Neural cell (in vitro differentiated cells): ENCODE data around the gene LCAT. TPM values are rescaled to one million over a fixed set of nuclear protein-coding genes. Genes with fewer than 3 reads are reported as not detected.

ENCODE experiments used
- H2AFZ ChIP-seq: fragments of 200-600, 300-800 bp; sonication (generic), shearing (Covaris generic); 2 replicates; pipeline ENCODE4 v1.6.0; 2014; ENCODE audit warnings: low read depth, mild to moderate bottlenecking, antibody characterized with exemption, low read length, moderate library complexity
- H3F3A ChIP-seq: fragments of 200-600 bp; shearing (Covaris generic); 2 replicates; pipeline ENCODE4 v1.6.1; 2016; ENCODE audit warnings: mild to moderate bottlenecking, moderate library complexity, mixed read lengths, antibody characterized with exemption, low read length; ENCODE audit not compliant: insufficient read depth, poor library complexity, severe bottlenecking
- H3K27ac ChIP-seq: fragments of 200-600, 300-800 bp; sonication (generic), shearing (Covaris generic); 2 replicates; pipeline ENCODE4 v1.5.1; 2014; ENCODE audit warnings: mild to moderate bottlenecking, low read length, moderate library complexity
- H3K27me3 ChIP-seq: fragments of 300-800, 200-600 bp; sonication (generic), shearing (Covaris generic); 2 replicates; pipeline ENCODE4 v1.6.0; 2014; ENCODE audit warnings: mild to moderate bottlenecking, low read depth, low read length, moderate library complexity; ENCODE audit not compliant: insufficient read depth
- H3K36me3 ChIP-seq: fragments of 300-800, 200-600 bp; sonication (generic), shearing (Covaris generic); 2 replicates; pipeline ENCODE4 v1.5.1; 2014; ENCODE audit warnings: mild to moderate bottlenecking, antibody characterized with exemption, low read length, moderate library complexity; ENCODE audit not compliant: insufficient read depth
- H3K4me2 ChIP-seq: fragments of 300-800, 200-600 bp; sonication (generic), shearing (Covaris generic); 2 replicates; pipeline ENCODE4 v1.6.0; 2014; ENCODE audit warnings: mild to moderate bottlenecking, low read length
- H3K4me3 ChIP-seq: fragments of 300-800, 200-600 bp; sonication (generic), shearing (Covaris generic); 2 replicates; pipeline ENCODE4 v1.5.1; 2014; ENCODE audit warnings: mild to moderate bottlenecking, low read length, moderate library complexity
- H3K79me2 ChIP-seq: fragments of 200-600 bp; shearing (Covaris generic); replicated peaks from 2 replicates; pipeline ENCODE4 v1.6.0; 2014; ENCODE audit warnings: mild to moderate bottlenecking, low read length, moderate library complexity; ENCODE audit not compliant: insufficient read depth
- H3K9ac ChIP-seq: fragments of 300-800, 200-600 bp; sonication (generic), shearing (Covaris generic); 2 replicates; pipeline ENCODE4 v1.6.1; 2016; ENCODE audit warnings: mild to moderate bottlenecking, low read length, mixed read lengths
- H3K9me2 ChIP-seq: fragments of 200-600 bp; shearing (Covaris generic); 2 replicates; pipeline ENCODE4 v1.6.1; 2016; ENCODE audit warnings: mild to moderate bottlenecking, low read length, mixed read lengths; ENCODE audit not compliant: insufficient read depth
- H3K9me3 ChIP-seq: fragments of 200-600, 300-800 bp; sonication (generic), shearing (Covaris generic); 2 replicates; pipeline ENCODE4 v1.6.1; 2016; ENCODE audit warnings: mild to moderate bottlenecking, mixed run types, low read length, moderate library complexity, mixed read lengths
- H4K20me1 ChIP-seq: fragments of 200-600 bp; shearing (Covaris generic); 2 replicates; pipeline ENCODE4 v1.6.1; 2016; ENCODE audit warnings: mild to moderate bottlenecking, mixed run types; ENCODE audit not compliant: insufficient read depth
- EP300 ChIP-seq: fragments of 450-650 bp; conservative IDR thresholded peaks from 2 replicates; pipeline ENCODE4 v1.6.1; 2014; ENCODE audit warnings: antibody characterized with exemption, mild to moderate bottlenecking, moderate library complexity; ENCODE audit not compliant: poor library complexity, severe bottlenecking
- EZH2 ChIP-seq: fragments of 200-600, 300-800 bp; shearing (Covaris generic), sonication (generic); IDR thresholded peaks from 2 replicates; pipeline ENCODE4 v1.6.1; 2014; ENCODE audit warnings: antibody characterized with exemption, low read length, borderline replicate concordance, mild to moderate bottlenecking; ENCODE audit not compliant: insufficient read depth, poor library complexity, severe bottlenecking
- MXI1 ChIP-seq: fragments of 450-650 bp; conservative IDR thresholded peaks from 2 replicates; pipeline ENCODE4 v1.6.1; 2014; ENCODE audit warnings: antibody characterized with exemption, mild to moderate bottlenecking; ENCODE audit not compliant: poor library complexity, severe bottlenecking
- POLR2AphosphoS5 ChIP-seq: IDR thresholded peaks from 2 replicates; pipeline ENCODE4 v1.6.1; 2012
- RAD21 ChIP-seq: fragments of 450-650 bp; conservative IDR thresholded peaks from 2 replicates; pipeline ENCODE4 v1.6.1; 2014; ENCODE audit warnings: antibody characterized with exemption, mild to moderate bottlenecking, moderate library complexity
- SMC3 ChIP-seq: fragments of 450-650 bp; conservative IDR thresholded peaks from 2 replicates; pipeline ENCODE4 v1.6.1; 2014; ENCODE audit warnings: antibody characterized with exemption, mild to moderate bottlenecking, moderate library complexity; ENCODE audit not compliant: poor library complexity
- TAF1 ChIP-seq: IDR thresholded peaks from 2 replicates; pipeline ENCODE4 v1.6.1; 2012; ENCODE audit warnings: low read depth
- polyA plus RNA-seq: library from polyadenylated mRNA; depleted of rRNA; stranded (reverse); fragments of >200 nt; gene quantifications from 2 replicates; pipeline ENCODE4 v1.2.3, GENCODE V29; 2014
- TF ChIP-seq, protein P1 (sequence below): IDR thresholded peaks from 2 replicates; pipeline ENCODE4 v1.6.1; 2012; ENCODE audit warnings: borderline replicate concordance
- TF ChIP-seq, protein P2 (sequence below): fragments of 450-650 bp; IDR thresholded peaks from 2 replicates; pipeline ENCODE4 v1.5.1; 2014; ENCODE audit warnings: antibody characterized with exemption, mild to moderate bottlenecking, moderate library complexity; ENCODE audit not compliant: poor library complexity, severe bottlenecking

LCAT gene
- polyA plus RNA-seq, 1 donor from 2014 or later: 0.32 TPM

DNA sequence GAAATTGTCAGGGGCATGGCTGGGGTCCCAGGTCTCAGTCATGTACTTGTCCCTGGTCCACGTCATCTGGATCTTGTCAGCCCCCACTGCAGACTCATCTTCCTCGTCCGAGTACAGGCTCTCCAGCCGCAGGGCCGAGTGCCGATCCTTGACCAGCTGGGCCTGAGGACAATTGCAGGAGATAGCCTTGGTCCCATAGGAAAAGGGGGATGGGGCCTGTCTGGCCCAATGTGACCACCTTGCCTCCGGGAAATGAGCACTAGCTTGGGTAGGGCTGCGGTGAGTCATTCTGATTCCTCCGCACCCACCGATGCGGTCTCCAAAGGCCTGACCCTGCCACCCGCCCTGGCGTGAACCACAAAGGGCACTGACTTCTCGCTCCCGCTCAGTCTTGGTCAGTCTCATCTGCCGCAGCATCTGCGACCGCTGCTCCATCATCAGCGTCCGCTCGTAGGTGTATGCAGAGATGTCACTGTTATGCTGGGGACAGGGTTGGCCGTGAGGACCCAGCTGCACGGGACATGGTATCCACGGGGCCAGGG lies 1.5 kb upstream of the LCAT start:
- TF ChIP-seq POLR2AphosphoS5 (no peak), EP300 (no peak), RAD21 (no peak)
- TF ChIP-seq, protein P1, sequence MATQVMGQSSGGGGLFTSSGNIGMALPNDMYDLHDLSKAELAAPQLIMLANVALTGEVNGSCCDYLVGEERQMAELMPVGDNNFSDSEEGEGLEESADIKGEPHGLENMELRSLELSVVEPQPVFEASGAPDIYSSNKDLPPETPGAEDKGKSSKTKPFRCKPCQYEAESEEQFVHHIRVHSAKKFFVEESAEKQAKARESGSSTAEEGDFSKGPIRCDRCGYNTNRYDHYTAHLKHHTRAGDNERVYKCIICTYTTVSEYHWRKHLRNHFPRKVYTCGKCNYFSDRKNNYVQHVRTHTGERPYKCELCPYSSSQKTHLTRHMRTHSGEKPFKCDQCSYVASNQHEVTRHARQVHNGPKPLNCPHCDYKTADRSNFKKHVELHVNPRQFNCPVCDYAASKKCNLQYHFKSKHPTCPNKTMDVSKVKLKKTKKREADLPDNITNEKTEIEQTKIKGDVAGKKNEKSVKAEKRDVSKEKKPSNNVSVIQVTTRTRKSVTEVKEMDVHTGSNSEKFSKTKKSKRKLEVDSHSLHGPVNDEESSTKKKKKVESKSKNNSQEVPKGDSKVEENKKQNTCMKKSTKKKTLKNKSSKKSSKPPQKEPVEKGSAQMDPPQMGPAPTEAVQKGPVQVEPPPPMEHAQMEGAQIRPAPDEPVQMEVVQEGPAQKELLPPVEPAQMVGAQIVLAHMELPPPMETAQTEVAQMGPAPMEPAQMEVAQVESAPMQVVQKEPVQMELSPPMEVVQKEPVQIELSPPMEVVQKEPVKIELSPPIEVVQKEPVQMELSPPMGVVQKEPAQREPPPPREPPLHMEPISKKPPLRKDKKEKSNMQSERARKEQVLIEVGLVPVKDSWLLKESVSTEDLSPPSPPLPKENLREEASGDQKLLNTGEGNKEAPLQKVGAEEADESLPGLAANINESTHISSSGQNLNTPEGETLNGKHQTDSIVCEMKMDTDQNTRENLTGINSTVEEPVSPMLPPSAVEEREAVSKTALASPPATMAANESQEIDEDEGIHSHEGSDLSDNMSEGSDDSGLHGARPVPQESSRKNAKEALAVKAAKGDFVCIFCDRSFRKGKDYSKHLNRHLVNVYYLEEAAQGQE: no peak
- TF ChIP-seq, protein P2, sequence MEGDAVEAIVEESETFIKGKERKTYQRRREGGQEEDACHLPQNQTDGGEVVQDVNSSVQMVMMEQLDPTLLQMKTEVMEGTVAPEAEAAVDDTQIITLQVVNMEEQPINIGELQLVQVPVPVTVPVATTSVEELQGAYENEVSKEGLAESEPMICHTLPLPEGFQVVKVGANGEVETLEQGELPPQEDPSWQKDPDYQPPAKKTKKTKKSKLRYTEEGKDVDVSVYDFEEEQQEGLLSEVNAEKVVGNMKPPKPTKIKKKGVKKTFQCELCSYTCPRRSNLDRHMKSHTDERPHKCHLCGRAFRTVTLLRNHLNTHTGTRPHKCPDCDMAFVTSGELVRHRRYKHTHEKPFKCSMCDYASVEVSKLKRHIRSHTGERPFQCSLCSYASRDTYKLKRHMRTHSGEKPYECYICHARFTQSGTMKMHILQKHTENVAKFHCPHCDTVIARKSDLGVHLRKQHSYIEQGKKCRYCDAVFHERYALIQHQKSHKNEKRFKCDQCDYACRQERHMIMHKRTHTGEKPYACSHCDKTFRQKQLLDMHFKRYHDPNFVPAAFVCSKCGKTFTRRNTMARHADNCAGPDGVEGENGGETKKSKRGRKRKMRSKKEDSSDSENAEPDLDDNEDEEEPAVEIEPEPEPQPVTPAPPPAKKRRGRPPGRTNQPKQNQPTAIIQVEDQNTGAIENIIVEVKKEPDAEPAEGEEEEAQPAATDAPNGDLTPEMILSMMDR: no peak
- no peak overlapping the region for H3K4me2 ChIP-seq
- H3K9me3 ChIP-seq: no peaks in the 10 kb centered on the region
- H3K4me3 ChIP-seq: no peak overlapping the region
- no peaks in the 10 kb centered on the region for H3K9me2 ChIP-seq
- no peaks in the 10 kb centered on the region for H3K36me3 ChIP-seq
- H3K9ac ChIP-seq: no peak overlapping the region
- H3K27me3 ChIP-seq: no peaks in the 10 kb centered on the region
- no peak overlapping the region for H2AFZ ChIP-seq
- no peaks in the 10 kb centered on the region for H4K20me1 ChIP-seq
- H3K79me2 ChIP-seq: no peaks in the 10 kb centered on the region
- no peak overlapping the region for H3K27ac ChIP-seq
- no peaks in the 10 kb centered on the region for H3F3A ChIP-seq

DNA sequence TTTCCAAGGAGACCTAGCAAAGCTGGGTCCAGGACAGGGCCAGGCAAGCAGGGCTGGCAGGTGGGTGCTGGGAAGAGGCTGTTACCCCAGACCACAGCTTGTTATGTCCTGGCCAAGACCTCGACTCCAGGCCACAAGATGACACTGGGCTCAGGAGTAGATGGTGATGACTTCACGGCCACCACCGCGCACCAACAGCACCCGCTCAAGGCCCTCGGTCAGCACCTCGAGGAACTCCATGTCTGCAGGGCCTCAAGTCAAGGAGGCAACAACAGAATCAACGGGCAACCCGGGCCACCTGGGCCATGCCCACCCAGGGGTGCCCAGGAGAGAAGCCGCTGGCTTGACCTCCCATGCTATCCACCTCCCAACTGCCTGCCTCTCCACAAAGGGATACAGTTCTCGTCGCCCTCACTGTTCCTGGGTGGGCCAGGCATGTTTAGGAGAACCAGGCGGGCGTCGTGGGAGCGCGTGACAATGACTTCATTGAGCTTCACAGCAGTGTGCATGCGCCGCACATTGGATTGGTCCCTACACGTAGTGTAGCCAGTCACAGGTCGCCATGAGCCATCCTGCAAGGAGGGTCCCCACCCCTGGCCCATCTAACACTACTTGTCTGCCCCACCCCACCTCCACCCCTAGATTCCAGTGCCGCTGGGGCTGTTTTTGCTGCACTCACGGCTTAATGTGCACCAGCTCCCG lies 921 bp upstream of the LCAT start:
- no peaks in the 10 kb centered on the region for H3K27me3 ChIP-seq
- no peaks in the 10 kb centered on the region for H3K9me3 ChIP-seq
- no peak overlapping the region for H3K4me3 ChIP-seq
- H3K36me3 ChIP-seq: no peaks in the 10 kb centered on the region
- H3K9me2 ChIP-seq: no peaks in the 10 kb centered on the region
- H3K9ac ChIP-seq: no peak overlapping the region
- H4K20me1 ChIP-seq: no peaks in the 10 kb centered on the region
- no peak overlapping the region for H3K27ac ChIP-seq
- no peak for TF ChIP-seq EZH2
- no peak for TF ChIP-seq EP300
- no peak for TF ChIP-seq TAF1
- no peak for TF ChIP-seq POLR2AphosphoS5
- TF ChIP-seq MXI1: no peak
- TF ChIP-seq SMC3: no peak
- TF ChIP-seq, protein P1: no peak
- TF ChIP-seq, protein P2: no peak
- no peak for TF ChIP-seq RAD21
- no peak overlapping the region for H2AFZ ChIP-seq
- no peaks in the 10 kb centered on the region for H3K79me2 ChIP-seq
- H3K4me2 ChIP-seq: no peak overlapping the region
- H3F3A ChIP-seq: no peaks in the 10 kb centered on the region
